ENCODE results near the gene EIF1AD. TPM values are rescaled to one million over a fixed set of nuclear protein-coding genes. Genes with fewer than 3 reads are reported as not detected.

Gene EIF1AD
- total RNA-seq, 2 experiments from 2014 or later: 53.5 to 54.2 TPM

- CTCF ChIA-PET: interaction anchor here (1.1 to 1.2 kb wide), 2 partner anchors 115 to 160 kb away, joined by 3 read pairs; partner anchors contain the start of gene MUS81
- Mint-ChIP-seq H3K9me3 (ENCODE audit: insufficient read depth) (no peaks in the 10 kb centered on the region), H3K27me3 (ENCODE audit: low read depth) (no peaks in the 10 kb centered on the region), H3K4me1 (ENCODE audit: low read depth) (peaks cover 22% of the 10 kb centered on the region), H3K36me3 (ENCODE audit: low read depth) (no peaks in the 10 kb centered on the region), H3K27ac (no peak overlapping the region), H3K4me3 (no peak overlapping the region)
- DNase-seq: no peak
- no peak for ATAC-seq
- POLR2A ChIA-PET: no interaction called here
These were observed 18.3 kb upstream of the EIF1AD start for GRCh38 chr11:66020212-66020611.

GRCh38 chr11:66017321-66017720 lies 15.4 kb upstream of the EIF1AD start:
- Mint-ChIP-seq H3K27me3 (ENCODE audit: low read depth) (peaks cover 11% of the 10 kb centered on the region), H3K4me1 (ENCODE audit: low read depth) (peaks cover 17% of the 10 kb centered on the region), H3K36me3 (ENCODE audit: low read depth) (no peaks in the 10 kb centered on the region), H3K4me3 (no peak overlapping the region), H3K27ac (no peak overlapping the region), H3K9me3 (ENCODE audit: insufficient read depth) (no peaks in the 10 kb centered on the region)
- ATAC-seq (no peak), DNase-seq (no peak)
- ChIA-PET POLR2A (no interaction called here), CTCF (interaction anchor here (1.3 kb wide), 1 partner anchor 27 kb away, joined by 5 read pairs; no protein-coding TSS in a partner anchor)

DNA sequence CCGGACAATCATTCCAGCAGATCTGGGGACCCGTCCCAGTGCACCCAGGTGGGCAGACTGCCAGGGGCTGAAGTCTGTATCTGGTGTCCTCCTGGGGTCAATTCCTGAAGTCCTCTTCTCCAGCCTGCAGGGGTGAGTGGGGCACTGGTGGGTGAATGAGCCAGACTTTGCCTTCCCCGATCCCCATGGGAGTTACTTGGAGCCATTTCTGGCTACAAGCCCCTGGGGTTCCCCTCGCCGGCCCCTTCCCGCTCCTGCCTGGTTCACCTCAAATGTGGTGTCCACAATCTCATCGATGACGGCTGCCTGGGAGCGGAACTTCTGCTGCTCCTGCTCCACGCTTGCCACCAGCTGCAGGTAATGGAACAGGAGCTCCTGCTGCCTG lies 14.8 kb upstream of the EIF1AD start:
- Mint-ChIP-seq H3K4me3 (no peak overlapping the region), H3K4me1 (ENCODE audit: low read depth) (peaks cover 15% of the 10 kb centered on the region), H3K9me3 (ENCODE audit: insufficient read depth) (no peaks in the 10 kb centered on the region), H3K27ac (no peak overlapping the region), H3K27me3 (ENCODE audit: low read depth) (peaks cover 15% of the 10 kb centered on the region), H3K36me3 (ENCODE audit: low read depth) (no peaks in the 10 kb centered on the region)
- ChIA-PET POLR2A (no interaction called here), CTCF (no interaction called here)
- ATAC-seq (no peak), DNase-seq (no peak)

DNA sequence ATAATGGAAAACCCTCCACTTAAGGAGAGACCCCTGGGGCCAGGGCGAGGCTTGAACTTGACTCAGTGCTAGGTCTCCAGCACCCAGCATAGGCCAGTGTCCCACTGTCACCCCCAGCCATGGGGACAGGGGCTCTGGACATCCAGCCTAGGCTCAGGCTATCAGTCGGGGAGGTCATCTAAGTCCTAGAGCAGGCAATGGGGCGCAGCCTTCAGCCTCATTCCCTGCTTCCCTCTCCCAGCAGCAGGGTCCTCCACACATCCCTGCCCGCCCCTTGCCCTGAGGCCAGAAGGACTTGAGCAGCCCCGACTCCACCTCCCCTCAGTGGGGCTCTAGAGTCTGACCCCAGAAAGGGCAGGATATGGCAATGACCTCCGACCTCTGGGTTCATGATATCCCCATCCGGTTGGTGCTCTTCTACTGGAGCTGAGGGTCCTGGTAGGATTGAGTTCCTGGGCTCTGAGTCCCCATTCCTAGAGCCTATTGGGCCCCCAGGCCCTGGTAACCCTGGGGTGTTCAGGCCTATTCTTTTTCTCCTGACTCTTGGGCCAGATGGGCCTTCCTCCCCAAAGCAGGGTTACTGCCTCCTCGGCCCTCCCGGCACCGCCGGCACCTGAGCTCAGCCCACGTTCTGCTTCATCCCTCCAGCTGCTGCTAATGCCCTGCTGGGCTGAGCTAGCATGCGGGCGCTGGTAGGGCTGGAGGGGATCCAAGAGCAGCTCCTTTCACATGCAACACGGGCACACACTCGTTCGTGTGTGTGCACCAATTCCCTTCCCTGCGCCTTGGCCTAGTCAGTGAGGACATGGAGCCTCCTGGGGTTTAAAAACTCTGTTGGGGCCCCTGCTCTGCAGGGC lies 14.2 kb upstream of the EIF1AD start:
- H3K4me3 Mint-ChIP-seq: no peak overlapping the region
- ATAC-seq: no peak
- DNase-seq: no peak
- POLR2A ChIA-PET: no interaction called here
- no peaks in the 10 kb centered on the region for H3K36me3 Mint-ChIP-seq (ENCODE audit: low read depth)
- H3K27ac Mint-ChIP-seq: peak overlapping the region; percentile 25
- H3K4me1 Mint-ChIP-seq (ENCODE audit: low read depth): peaks cover 12% of the 10 kb centered on the region
- H3K27me3 Mint-ChIP-seq (ENCODE audit: low read depth): peaks cover 19% of the 10 kb centered on the region
- H3K9me3 Mint-ChIP-seq (ENCODE audit: insufficient read depth): no peaks in the 10 kb centered on the region
- CTCF ChIA-PET: interaction anchor here (1.3 kb wide), 1 partner anchor 132 kb away, joined by 3 read pairs; no protein-coding TSS in a partner anchor

- ChIA-PET POLR2A (no interaction called here), CTCF (interaction anchor here (1.3 kb wide), 1 partner anchor 131 kb away, joined by 3 read pairs; no protein-coding TSS in a partner anchor)
- no peak overlapping the region for H3K27ac Mint-ChIP-seq
- ATAC-seq: no peak
- DNase-seq: no peak
- H3K36me3 Mint-ChIP-seq (ENCODE audit: low read depth): no peaks in the 10 kb centered on the region
- peaks cover 22% of the 10 kb centered on the region for H3K27me3 Mint-ChIP-seq (ENCODE audit: low read depth)
- H3K9me3 Mint-ChIP-seq (ENCODE audit: insufficient read depth): no peaks in the 10 kb centered on the region
- peaks cover 7% of the 10 kb centered on the region for H3K4me1 Mint-ChIP-seq (ENCODE audit: low read depth)
- H3K4me3 Mint-ChIP-seq: no peak overlapping the region
These were observed 13.5 kb upstream of the EIF1AD start for GRCh38 chr11:66015454-66015881.

- ATAC-seq: no peak
- ChIA-PET CTCF (interaction anchor here (1.3 kb wide), 1 partner anchor 131 kb away, joined by 3 read pairs; no protein-coding TSS in a partner anchor), POLR2A (no interaction called here)
- H3K27me3 Mint-ChIP-seq (ENCODE audit: low read depth): peaks cover 27% of the 10 kb centered on the region
- H3K36me3 Mint-ChIP-seq (ENCODE audit: low read depth): no peaks in the 10 kb centered on the region
- H3K4me3 Mint-ChIP-seq: no peak overlapping the region
- no peaks in the 10 kb centered on the region for H3K9me3 Mint-ChIP-seq (ENCODE audit: insufficient read depth)
- DNase-seq: no peak
- peaks cover 3% of the 10 kb centered on the region for H3K4me1 Mint-ChIP-seq (ENCODE audit: low read depth)
- H3K27ac Mint-ChIP-seq: no peak overlapping the region
These were observed 13.0 kb upstream of the EIF1AD start for GRCh38 chr11:66014804-66015453.

- ATAC-seq: no peak
- POLR2A ChIA-PET: interaction anchor here (1.5 kb wide), 1 partner anchor 11 kb away, joined by 9 read pairs; the partner anchor contains the start of genes BANF1 and EIF1AD
These were observed 11.8 kb upstream of the EIF1AD start for GRCh38 chr11:66013762-66014100.

GRCh38 chr11:66012946-66013761 lies 11.2 kb upstream of the EIF1AD start:
- no peaks in the 10 kb centered on the region for H3K9me3 Mint-ChIP-seq (ENCODE audit: insufficient read depth)
- no peaks in the 10 kb centered on the region for H3K36me3 Mint-ChIP-seq (ENCODE audit: low read depth)
- peaks cover 3% of the 10 kb centered on the region for H3K4me1 Mint-ChIP-seq (ENCODE audit: low read depth)
- no peak for DNase-seq
- ChIA-PET CTCF (interaction anchor here (1.3 to 1.8 kb wide), 3 partner anchors 9 to 127 kb away, joined by 3 to 9 read pairs (median 4); partner anchors contain the start of genes BANF1 and EIF1AD), POLR2A (interaction anchor here (1.5 kb wide), 1 partner anchor 11 kb away, joined by 9 read pairs; the partner anchor contains the start of genes BANF1 and EIF1AD)
- H3K27me3 Mint-ChIP-seq (ENCODE audit: low read depth): peaks cover 27% of the 10 kb centered on the region
- no peak for ATAC-seq
- H3K27ac Mint-ChIP-seq: no peak overlapping the region
- no peak overlapping the region for H3K4me3 Mint-ChIP-seq

More at GRCh38 chr11:66013762-66014100, 11.8 kb upstream of the EIF1AD start:
- H3K4me3 Mint-ChIP-seq: no peak overlapping the region
- peaks cover 3% of the 10 kb centered on the region for H3K4me1 Mint-ChIP-seq (ENCODE audit: low read depth)
- H3K9me3 Mint-ChIP-seq (ENCODE audit: insufficient read depth): no peaks in the 10 kb centered on the region
- no peaks in the 10 kb centered on the region for H3K36me3 Mint-ChIP-seq (ENCODE audit: low read depth)
- no peak for DNase-seq
- no peak overlapping the region for H3K27ac Mint-ChIP-seq
- CTCF ChIA-PET: interaction anchor here (1.3 to 1.8 kb wide), 3 partner anchors 9 to 128 kb away, joined by 3 to 9 read pairs (median 4); partner anchors contain the start of genes BANF1 and EIF1AD
- H3K27me3 Mint-ChIP-seq (ENCODE audit: low read depth): peaks cover 27% of the 10 kb centered on the region

GRCh38 chr11:66012371-66012945 lies 10.5 kb upstream of the EIF1AD start:
- peaks cover 27% of the 10 kb centered on the region for H3K27me3 Mint-ChIP-seq (ENCODE audit: low read depth)
- DNase-seq: no peak
- H3K4me1 Mint-ChIP-seq (ENCODE audit: low read depth): peaks cover 3% of the 10 kb centered on the region
- H3K36me3 Mint-ChIP-seq (ENCODE audit: low read depth): no peaks in the 10 kb centered on the region
- H3K4me3 Mint-ChIP-seq: no peak overlapping the region
- ChIA-PET CTCF (interaction anchor here (1.0 to 1.8 kb wide), 7 partner anchors 10 to 126 kb away, joined by 3 to 9 read pairs (median 5); partner anchors contain the start of genes BANF1 and EIF1AD), POLR2A (interaction anchor here (1.1 to 1.5 kb wide), 3 partner anchors 10 to 40 kb away, joined by 3 to 9 read pairs (median 7); partner anchors contain the start of genes BANF1 and EIF1AD)
- H3K9me3 Mint-ChIP-seq (ENCODE audit: insufficient read depth): no peaks in the 10 kb centered on the region
- ATAC-seq: no peak
- H3K27ac Mint-ChIP-seq: no peak overlapping the region

- Mint-ChIP-seq H3K9me3 (ENCODE audit: insufficient read depth) (no peaks in the 10 kb centered on the region), H3K27me3 (ENCODE audit: low read depth) (peaks cover 27% of the 10 kb centered on the region), H3K4me3 (no peak within 1 kb of the TSS), H3K27ac (no peak within 1 kb of the TSS), H3K4me1 (ENCODE audit: low read depth) (peaks cover 3% of the 10 kb centered on the region), H3K36me3 (ENCODE audit: low read depth) (no peaks in the 10 kb centered on the region)
- ChIA-PET POLR2A (interaction anchor here (1.1 to 1.4 kb wide), 2 partner anchors 9 to 41 kb away, joined by 3 to 7 read pairs; partner anchors contain the start of genes BANF1 and EIF1AD), CTCF (interaction anchor here (1.0 to 1.6 kb wide), 4 partner anchors 10 to 57 kb away, joined by 5 to 8 read pairs (median 6); no protein-coding TSS in a partner anchor)
- ATAC-seq (peak; percentile 31), DNase-seq (no peak)
These were observed 9.9 kb upstream of the EIF1AD start, which contains the start of gene CST6 for GRCh38 chr11:66011785-66012303. Gene CST6, plus strand, starts transcription at chr11:66012008. Its CDS starts 37 bp downstream, at chr11:66012045.

Measured in activated CD8-positive, alpha-beta T cell treated with anti-CD3 and anti-CD28 coated beads, Interleukin-2, amount 10 ng/mL, durations not matched to agents 7 days and 5 days (primary cell).